ENCODE results near the gene LRRC49.

Gene LRRC49

GRCh38 chr15:71085809-71086208 lies 193.2 kb downstream of the LRRC49 start:
- DNase-seq (ENCODE audit: low read depth in 1 of 2, low spot score in 1 of 2), result no peak
- TF ChIP-seq JUND (IDR thresholded peaks at IDR 0.05; ENCODE audit: low read depth), result no peak
- in situ Hi-C loops (cut with HindIII; ENCODE audit: low pct_unique_long_range_greater_than_20kb, low sequenced_read_pairs), result no loop called here

DNA sequence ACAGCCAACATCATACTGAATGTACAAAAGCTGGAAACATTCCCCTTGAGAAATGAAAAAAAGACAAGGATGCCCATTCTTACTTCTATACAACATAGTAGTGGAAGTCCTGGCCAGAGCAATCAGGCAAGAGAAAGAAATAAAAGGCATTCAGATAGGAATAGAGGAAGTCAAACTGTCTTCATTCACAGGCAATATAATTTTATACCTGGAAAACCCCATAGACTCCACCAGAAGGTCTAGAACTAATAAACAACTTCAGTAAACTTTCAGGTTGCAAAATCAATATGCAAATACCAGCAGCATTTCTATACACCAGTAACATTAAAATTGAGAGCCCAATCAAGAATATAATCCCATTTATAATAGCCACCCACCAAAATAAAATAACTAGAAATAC lies 195.5 kb downstream of the LRRC49 start:
- in situ Hi-C loops (cut with HindIII; ENCODE audit: low pct_unique_long_range_greater_than_20kb, low sequenced_read_pairs), result no loop called here
- no peak for DNase-seq (ENCODE audit: low read depth in 1 of 2, low spot score in 1 of 2)
- TF ChIP-seq JUND (IDR thresholded peaks at IDR 0.05; ENCODE audit: low read depth), result no peak

DNA sequence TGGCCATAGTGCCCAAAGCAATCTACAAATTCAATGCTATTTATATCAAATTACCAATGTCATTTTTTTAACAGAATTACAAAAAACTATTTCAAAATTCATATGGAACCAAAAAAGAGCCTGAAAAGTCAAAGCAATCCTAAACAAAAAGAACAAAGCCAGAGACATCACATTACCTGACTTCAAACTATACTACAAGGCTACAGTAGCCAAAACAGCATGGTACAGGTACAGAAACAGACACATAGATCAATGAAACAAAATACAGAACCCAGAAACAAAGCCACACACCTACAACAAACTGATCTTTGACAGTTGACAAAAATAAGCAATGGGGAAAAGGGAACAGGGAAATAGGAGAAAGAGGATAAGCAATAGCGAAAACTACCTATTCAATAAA lies 196.1 kb downstream of the LRRC49 start:
- TF ChIP-seq JUND (IDR thresholded peaks at IDR 0.05; ENCODE audit: low read depth), result no peak

DNA sequence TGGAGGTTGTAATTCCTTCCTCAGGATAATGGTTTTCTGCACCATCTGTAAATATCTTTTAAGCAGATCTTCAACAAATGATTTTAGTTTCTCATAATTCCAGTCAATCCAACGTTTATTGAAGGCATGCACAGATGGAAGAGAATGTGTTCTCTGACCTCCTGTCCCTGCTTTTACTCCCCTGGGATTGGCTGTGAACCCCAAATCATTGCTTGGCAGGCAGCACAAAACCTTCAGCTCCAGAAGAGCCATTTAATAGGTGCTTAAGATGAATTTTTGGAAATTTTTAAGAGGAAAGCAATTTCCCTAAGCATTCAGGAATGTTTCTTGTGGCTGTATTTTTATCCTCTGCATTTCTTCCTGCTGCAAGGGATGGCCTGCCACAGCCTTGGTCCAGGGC lies 197.2 kb downstream of the LRRC49 start:
- in situ Hi-C loops (cut with HindIII; ENCODE audit: low pct_unique_long_range_greater_than_20kb, low sequenced_read_pairs), result no loop called here
- no peak for TF ChIP-seq JUND (IDR thresholded peaks at IDR 0.05; ENCODE audit: low read depth)
- DNase-seq (ENCODE audit: low read depth in 1 of 2, low spot score in 1 of 2), result no peak

More for the DNA sequence above, 196.1 kb downstream of the LRRC49 start:
- DNase-seq (ENCODE audit: low read depth in 1 of 2, low spot score in 1 of 2), result no peak
- in situ Hi-C loops (cut with HindIII; ENCODE audit: low pct_unique_long_range_greater_than_20kb, low sequenced_read_pairs), result no loop called here

DNA sequence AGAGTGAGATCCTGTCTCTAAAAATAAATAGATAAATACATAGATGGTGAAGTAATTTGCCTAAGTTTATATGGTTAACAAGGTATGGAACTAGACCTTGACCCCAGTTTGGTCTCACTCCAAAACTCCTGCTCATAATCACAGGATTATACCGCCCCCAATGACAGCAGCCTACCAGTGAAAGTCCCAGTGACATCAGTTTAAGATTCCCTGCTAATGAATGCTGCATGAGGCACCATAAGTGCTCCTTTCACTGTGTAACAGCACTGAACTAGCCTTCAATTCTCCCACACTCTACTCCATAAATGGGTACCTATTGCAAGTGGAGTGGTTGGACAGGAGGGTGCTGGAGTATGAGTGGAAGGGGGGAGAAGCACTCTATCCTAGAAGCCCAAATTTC lies 199.0 kb downstream of the LRRC49 start:
- no peak for TF ChIP-seq JUND (IDR thresholded peaks at IDR 0.05; ENCODE audit: low read depth)
- in situ Hi-C loops (cut with HindIII; ENCODE audit: low pct_unique_long_range_greater_than_20kb, low sequenced_read_pairs), result no loop called here

GRCh38 chr15:71092056-71092600 lies 199.5 kb downstream of the LRRC49 start:
- no peak for DNase-seq (ENCODE audit: low read depth in 1 of 2, low spot score in 1 of 2)
- in situ Hi-C loops (cut with HindIII; ENCODE audit: low pct_unique_long_range_greater_than_20kb, low sequenced_read_pairs), result no loop called here
- TF ChIP-seq JUND (IDR thresholded peaks at IDR 0.05; ENCODE audit: low read depth), result no peak

More for the DNA sequence above, 199.0 kb downstream of the LRRC49 start:
- DNase-seq (ENCODE audit: low read depth in 1 of 2, low spot score in 1 of 2), result peak in 1 of 2 experiments; percentile 38

GRCh38 chr15:71093054-71094024 lies 200.7 kb downstream of the LRRC49 start:
- DNase-seq (ENCODE audit: low read depth in 1 of 2, low spot score in 1 of 2), result peak; percentile 72 to 96
- in situ Hi-C loops (cut with HindIII; ENCODE audit: low pct_unique_long_range_greater_than_20kb, low sequenced_read_pairs), result no loop called here
- TF ChIP-seq JUND (IDR thresholded peaks at IDR 0.05; ENCODE audit: low read depth), result peak; percentile 49; the same call in 1 of the 2 replicates

DNA sequence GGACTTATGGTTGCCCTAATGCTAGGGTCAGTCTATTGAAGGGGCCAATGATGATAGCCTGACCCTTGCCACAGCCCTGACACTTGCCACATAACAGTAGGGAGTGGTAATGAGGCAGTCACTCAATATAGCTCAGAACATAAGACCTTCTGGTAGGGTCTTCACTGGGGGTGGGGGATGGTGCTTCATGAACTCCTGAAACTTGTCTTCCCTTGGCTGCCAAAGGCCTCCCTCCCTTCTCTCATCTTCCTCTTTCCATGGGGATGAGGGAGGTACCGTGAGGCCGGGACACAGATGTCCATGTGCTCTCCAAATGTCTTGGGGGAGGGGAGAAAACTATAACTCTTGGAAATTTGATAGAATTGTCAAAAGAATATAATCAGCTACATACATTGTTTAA lies 201.5 kb downstream of the LRRC49 start:
- DNase-seq (ENCODE audit: low read depth in 1 of 2, low spot score in 1 of 2), result peak in 1 of 2 experiments; percentile 59
- no peak for TF ChIP-seq JUND (IDR thresholded peaks at IDR 0.05; ENCODE audit: low read depth)
- in situ Hi-C loops (cut with HindIII; ENCODE audit: low pct_unique_long_range_greater_than_20kb, low sequenced_read_pairs), result no loop called here

DNA sequence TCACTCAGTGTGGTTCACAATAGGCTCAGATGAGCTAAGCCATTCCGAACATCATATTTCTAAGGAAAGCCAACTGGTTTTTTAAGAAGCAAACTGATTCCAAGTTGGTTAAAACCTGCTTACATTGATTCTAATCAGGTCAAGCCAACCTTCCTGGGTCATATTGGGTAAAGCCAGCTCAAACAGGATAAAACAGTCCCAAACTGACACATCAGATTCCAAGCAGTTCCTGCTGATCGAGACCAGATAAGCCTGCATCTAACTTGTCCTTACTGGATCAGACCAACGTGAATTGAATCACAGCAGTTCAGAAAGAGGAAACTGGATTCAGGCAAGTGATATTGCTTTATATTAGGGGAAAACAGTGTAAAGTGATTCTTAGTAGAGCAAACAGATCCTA lies 204.1 kb downstream of the LRRC49 start:
- in situ Hi-C loops (cut with HindIII; ENCODE audit: low pct_unique_long_range_greater_than_20kb, low sequenced_read_pairs), result no loop called here
- peak; percentile 99 for TF ChIP-seq JUND (IDR thresholded peaks at IDR 0.05; ENCODE audit: low read depth)
- peak in 1 of 2 experiments; percentile 100 for DNase-seq (ENCODE audit: low read depth in 1 of 2, low spot score in 1 of 2)

GRCh38 chr15:71097890-71098289 lies 205.3 kb downstream of the LRRC49 start:
- in situ Hi-C loops (cut with HindIII; ENCODE audit: low pct_unique_long_range_greater_than_20kb, low sequenced_read_pairs), result no loop called here
- no peak for TF ChIP-seq JUND (IDR thresholded peaks at IDR 0.05; ENCODE audit: low read depth)

GRCh38 chr15:71098920-71099319 lies 206.3 kb downstream of the LRRC49 start:
- TF ChIP-seq JUND (IDR thresholded peaks at IDR 0.05; ENCODE audit: low read depth), result no peak
- in situ Hi-C loops (cut with HindIII; ENCODE audit: low pct_unique_long_range_greater_than_20kb, low sequenced_read_pairs), result no loop called here
- DNase-seq (ENCODE audit: low read depth in 1 of 2, low spot score in 1 of 2), result peak in 1 of 2 experiments; percentile 67

More at GRCh38 chr15:71097890-71098289, 205.3 kb downstream of the LRRC49 start:
- DNase-seq (ENCODE audit: low read depth in 1 of 2, low spot score in 1 of 2), result no peak
